IPS-20b (cell line): ENCODE data around the gene INSRR.

ENCODE experiments used
- H3K27ac ChIP-seq: one replicate; pipeline ENCODE4 v1.5.1; 2013; ENCODE audit warnings: low read length
- H3K27me3 ChIP-seq: 2 replicates; pipeline ENCODE4 v1.6.1; 2013; ENCODE audit warnings: mild to moderate bottlenecking, low read length, inconsistent platforms; ENCODE audit not compliant: insufficient read depth
- H3K36me3 ChIP-seq: 2 replicates; pipeline ENCODE4 v1.6.1; 2013; ENCODE audit warnings: low read depth, mild to moderate bottlenecking, inconsistent platforms, low read length, moderate library complexity; ENCODE audit not compliant: insufficient read depth
- H3K4me1 ChIP-seq: 2 replicates; pipeline ENCODE4 v1.6.1; 2013; ENCODE audit warnings: mild to moderate bottlenecking, control low read depth, inconsistent platforms, low read length, moderate library complexity; ENCODE audit not compliant: insufficient read depth
- H3K4me3 ChIP-seq: 2 replicates; pipeline ENCODE4 v1.5.1; 2013; ENCODE audit warnings: mild to moderate bottlenecking, low read length, inconsistent platforms
- H3K9ac ChIP-seq: 2 replicates; pipeline ENCODE4 v1.6.1; 2013; ENCODE audit warnings: low read depth, mild to moderate bottlenecking, inconsistent platforms, low read length, moderate library complexity
- H3K9me3 ChIP-seq: 2 replicates; pipeline ENCODE4 v1.6.1; 2013; ENCODE audit warnings: mild to moderate bottlenecking, low read depth, low read length, inconsistent platforms; ENCODE audit not compliant: insufficient read depth

The INSRR gene

DNA sequence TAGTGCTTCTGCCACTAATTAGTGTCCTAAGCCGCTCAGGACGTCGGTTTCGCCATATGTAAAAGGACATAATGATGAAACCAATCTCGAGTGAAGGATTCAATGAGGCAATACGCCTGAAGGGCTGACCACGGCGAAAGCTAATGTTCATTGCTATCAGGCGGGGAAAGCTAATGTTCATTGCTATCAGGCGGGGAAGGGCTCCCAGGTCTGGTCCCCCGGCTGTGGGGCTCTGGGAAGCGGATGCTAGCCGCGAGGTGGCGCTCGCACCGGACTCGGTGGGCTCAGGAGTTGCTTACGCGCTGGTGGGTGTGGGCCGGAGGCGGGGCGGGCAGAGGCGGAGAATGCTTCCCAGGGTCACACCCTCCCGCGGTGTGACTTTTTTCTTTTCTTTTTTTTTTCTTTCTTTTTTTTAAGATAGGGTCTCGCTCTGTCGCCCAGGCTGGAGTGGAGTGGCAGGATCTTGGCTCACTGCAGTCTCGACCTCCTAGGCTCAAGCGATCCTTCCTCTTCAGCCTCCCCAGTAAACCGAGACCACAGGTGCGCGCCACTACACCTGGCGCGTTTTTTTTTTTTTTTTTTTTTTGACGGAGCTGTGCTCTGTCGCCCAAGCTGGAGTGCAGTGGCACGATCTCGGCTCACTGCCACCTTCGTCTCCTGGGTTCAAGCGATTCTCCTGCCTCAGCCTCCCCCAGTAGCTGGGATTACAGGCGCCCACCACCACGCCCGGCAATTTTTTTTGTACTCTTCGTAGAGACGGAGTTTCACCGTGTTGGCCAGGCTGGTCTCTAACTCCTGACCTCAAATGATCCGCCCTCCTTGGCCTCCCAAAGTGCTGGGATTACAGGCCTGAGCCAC lies 33.5 kb upstream of the INSRR start:
- Histone ChIP-seq H3K4me3 (peak overlapping the region; percentile 63), H3K27ac (no peak overlapping the region), H3K36me3 (no peaks in the 10 kb centered on the region)

DNA sequence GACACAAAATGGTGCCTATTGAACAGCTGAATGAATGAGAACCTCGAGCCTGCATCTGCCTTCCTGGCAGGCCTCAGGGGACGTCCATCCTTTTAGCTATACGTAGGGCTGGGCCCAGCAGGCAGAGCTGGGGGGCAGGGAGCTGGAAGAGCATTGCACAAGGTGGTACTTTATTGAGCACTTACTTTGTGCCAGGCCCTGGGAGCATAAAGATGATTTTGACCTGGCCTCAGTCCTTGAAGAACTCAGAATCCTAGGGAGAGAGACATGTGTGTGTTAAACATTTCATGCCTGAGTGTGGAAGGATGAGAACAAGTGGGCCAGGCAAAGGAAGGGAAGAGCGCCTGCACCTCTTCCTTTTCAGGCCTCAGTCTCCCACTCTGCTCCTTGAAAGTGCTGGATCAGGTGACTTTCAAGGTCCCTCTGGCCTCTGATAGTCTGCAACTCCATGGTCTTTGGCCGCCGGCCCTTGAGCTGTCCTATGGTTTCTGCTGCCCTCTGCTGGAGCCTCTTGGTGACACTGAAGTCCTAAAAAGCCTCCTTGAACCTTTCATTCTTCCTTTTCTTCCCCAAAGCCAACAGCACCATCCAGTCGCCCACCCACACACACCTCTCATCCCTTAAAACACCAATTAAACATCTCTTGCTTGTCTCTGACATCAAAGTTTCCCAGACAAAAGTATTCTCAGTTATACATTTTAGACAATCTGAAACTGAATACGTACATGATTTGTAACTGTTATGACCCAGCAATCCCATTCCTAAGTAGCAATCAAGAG lies 31.1 kb upstream of the INSRR start:
- H3K4me3 ChIP-seq: no peak overlapping the region
- no peaks in the 10 kb centered on the region for H3K9me3 ChIP-seq
- peaks cover 4% of the 10 kb centered on the region; the same call in 1 of the 2 replicates for H3K4me1 ChIP-seq
- no peak overlapping the region for H3K9ac ChIP-seq
- H3K27me3 ChIP-seq: peaks cover 85% of the 10 kb centered on the region
- no peak overlapping the region for H3K27ac ChIP-seq
- H3K36me3 ChIP-seq: no peaks in the 10 kb centered on the region

More for the DNA sequence above, 33.5 kb upstream of the INSRR start:
- no peaks in the 10 kb centered on the region for H3K9me3 ChIP-seq
- H3K27me3 ChIP-seq: peaks cover 77% of the 10 kb centered on the region
- no peak overlapping the region for H3K9ac ChIP-seq
- H3K4me1 ChIP-seq: peaks cover 5% of the 10 kb centered on the region

DNA sequence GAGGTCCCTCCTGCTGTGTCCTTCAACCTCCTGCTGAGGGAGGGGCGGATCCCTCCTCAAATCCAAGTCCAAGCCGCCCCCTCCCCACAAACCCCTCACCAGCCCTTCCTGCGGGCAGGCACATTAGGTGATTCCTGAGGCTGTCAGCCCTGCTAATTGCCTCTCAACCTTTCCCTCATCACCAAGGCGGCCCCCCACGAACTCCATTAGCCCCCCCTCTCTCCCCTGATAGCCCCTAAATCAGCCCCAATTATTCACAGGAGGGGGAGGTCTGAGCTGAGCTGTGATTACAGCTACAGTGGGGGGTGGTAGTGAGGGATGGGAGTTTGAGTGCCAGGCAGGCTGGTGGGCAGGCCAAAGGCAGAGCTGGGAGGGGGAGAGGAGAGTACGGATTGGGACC lies 28.8 kb upstream of the INSRR start:
- Histone ChIP-seq H3K4me1 (peaks cover 9% of the 10 kb centered on the region; the same call in 1 of the 2 replicates), H3K36me3 (no peaks in the 10 kb centered on the region), H3K9ac (no peak overlapping the region), H3K4me3 (no peak overlapping the region), H3K27me3 (peaks cover 81% of the 10 kb centered on the region), H3K9me3 (no peaks in the 10 kb centered on the region), H3K27ac (no peak overlapping the region)

DNA sequence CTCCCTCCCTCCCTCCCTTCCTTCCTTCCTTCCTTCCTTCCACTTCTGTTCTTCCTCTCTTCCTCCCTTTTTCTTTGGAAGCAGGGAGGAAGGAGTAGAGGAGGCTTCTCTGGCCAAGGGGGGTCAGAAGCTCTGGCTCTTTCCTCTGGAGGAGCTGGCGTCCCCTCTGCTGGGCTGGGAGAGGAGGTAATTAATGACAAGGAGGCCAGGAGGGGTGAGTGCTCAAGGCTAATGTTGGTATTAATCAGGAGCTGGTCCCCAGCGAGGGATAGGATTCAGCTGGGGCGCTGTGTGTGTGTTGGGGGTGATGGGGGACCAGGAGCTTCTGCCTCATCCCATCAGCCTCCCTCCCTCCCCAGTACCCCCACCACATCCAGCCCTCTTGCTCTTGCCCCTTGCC lies 28.4 kb upstream of the INSRR start:
- Histone ChIP-seq H3K4me3 (peak overlapping the region; percentile 48), H3K9ac (no peak overlapping the region), H3K4me1 (peaks cover 9% of the 10 kb centered on the region; the same call in 1 of the 2 replicates), H3K27ac (no peak overlapping the region), H3K27me3 (peaks cover 77% of the 10 kb centered on the region), H3K9me3 (no peaks in the 10 kb centered on the region), H3K36me3 (no peaks in the 10 kb centered on the region)

DNA sequence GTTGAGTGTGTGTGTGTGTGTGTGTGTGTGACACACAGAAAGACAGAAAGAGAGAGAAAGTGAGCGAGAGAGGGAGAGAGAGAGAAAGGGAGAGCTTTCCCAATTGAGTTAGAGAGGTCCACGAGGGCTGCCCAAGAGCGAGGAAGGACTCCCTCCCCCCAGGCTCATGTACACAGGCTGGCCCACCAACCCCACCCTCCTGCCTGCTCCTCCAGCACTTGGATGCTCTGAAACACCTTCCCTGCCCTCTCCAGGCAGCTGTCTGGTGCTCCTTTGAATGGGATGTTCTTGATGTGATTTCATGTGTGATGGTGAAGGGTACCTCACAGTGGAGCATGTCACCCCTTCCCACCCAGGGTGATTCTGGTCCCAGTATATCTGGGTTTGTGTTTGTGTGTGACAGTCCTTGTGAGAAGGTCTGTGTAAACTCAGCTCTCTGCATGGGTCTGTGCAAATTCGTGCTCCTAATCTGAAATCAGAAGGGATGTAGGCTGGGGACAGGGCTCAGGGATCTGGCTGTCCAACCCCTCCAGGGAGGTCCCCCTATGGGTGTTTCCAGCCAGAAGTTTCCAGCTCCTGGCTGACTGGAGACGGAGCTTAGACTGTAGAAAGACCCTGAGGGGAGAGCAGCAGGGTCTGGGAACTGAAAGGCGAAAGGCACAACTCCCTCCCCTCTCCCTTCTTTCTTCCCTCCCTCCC lies 27.8 kb upstream of the INSRR start:
- H3K27ac ChIP-seq: no peak overlapping the region
- H3K36me3 ChIP-seq: no peaks in the 10 kb centered on the region
- no peak overlapping the region for H3K9ac ChIP-seq
- peak overlapping the region; percentile 41; the same call in 1 of the 2 replicates for H3K4me3 ChIP-seq
- H3K4me1 ChIP-seq: peaks cover 9% of the 10 kb centered on the region; the same call in 1 of the 2 replicates
- H3K27me3 ChIP-seq: peaks cover 71% of the 10 kb centered on the region
- H3K9me3 ChIP-seq: no peaks in the 10 kb centered on the region

DNA sequence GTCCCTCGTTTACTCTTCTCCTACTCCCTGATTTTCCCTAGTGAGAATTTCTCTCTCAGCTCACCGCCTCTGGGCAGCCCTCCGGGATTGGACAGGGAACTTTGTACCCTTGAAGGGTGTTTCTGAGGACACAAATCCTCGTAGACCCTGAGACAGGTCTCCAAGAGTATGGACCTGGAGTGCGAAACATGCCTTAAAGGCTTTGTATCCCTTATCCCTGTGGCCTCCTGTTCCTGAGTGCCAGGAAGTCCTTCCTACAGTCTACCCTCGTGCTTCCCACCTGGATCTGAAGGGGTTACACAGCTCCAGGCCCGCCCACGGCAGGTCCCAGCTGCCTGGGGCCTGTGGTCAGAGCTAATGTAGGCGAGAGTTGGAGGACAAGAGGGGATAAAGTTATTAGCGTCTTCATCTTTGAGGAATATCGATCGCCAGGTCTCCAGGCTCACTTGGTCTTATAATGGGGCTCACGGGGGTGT lies 27.0 kb upstream of the INSRR start:
- Histone ChIP-seq H3K36me3 (no peaks in the 10 kb centered on the region), H3K27ac (no peak overlapping the region), H3K27me3 (peaks cover 63% of the 10 kb centered on the region), H3K4me1 (peaks cover 9% of the 10 kb centered on the region; the same call in 1 of the 2 replicates), H3K4me3 (no peak overlapping the region), H3K9me3 (no peaks in the 10 kb centered on the region), H3K9ac (no peak overlapping the region)

DNA sequence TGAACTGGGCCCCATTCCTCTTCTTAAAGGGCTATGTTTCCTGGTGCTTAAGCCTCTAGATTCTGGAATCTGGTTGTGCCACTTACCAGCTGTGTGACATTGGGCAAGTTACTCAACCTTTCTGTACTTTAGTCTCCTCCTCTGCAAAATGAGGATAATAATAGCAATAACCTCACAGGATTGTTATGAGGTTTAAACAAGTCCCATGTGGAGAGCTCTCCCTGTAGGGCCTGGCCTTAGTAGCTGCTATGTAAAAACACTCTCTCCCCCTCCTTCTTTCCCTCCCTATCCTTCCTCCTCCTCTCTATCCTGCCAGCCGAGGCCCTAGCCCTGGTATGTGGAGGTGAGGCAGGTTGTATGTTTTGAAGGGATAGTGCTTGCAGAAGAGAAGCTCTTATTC lies 26.4 kb upstream of the INSRR start:
- Histone ChIP-seq H3K36me3 (no peaks in the 10 kb centered on the region), H3K27ac (no peak overlapping the region), H3K4me3 (no peak overlapping the region), H3K9ac (no peak overlapping the region), H3K9me3 (no peaks in the 10 kb centered on the region), H3K27me3 (peaks cover 57% of the 10 kb centered on the region), H3K4me1 (peaks cover 9% of the 10 kb centered on the region; the same call in 1 of the 2 replicates)

DNA sequence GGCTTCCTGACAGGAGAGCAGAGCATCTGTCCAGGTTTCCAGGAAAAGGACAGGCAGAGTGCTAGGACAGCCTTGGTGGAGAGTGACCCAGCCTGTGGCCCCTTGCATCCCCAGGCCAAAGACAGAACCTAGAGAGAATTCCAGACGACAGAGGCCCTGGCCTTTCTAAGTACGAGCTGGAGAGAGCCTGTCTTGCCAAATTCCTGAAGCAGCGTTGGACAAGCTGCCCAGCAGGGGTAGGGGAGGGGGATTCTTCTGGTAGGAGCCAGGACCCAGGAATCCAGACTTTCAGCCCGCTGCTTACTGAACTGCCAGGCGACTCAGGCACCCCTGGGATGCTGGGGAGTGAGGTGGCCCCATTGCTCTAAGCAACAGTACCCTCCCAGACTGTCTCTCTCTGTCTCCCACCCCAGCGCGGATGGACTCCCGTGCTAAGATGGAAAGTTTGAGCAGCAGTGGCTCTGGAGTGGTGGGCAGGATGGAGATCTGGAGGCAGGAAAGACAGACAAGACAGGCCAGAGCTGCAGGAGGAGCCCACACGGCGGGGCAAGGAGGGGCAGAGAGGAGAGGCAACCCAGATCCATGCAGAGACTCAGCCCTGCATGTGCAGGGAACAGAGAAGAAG lies 25.8 kb upstream of the INSRR start:
- Histone ChIP-seq H3K9ac (no peak overlapping the region), H3K36me3 (no peaks in the 10 kb centered on the region), H3K4me3 (no peak overlapping the region), H3K27ac (no peak overlapping the region), H3K27me3 (peaks cover 55% of the 10 kb centered on the region), H3K9me3 (no peaks in the 10 kb centered on the region), H3K4me1 (peaks cover 9% of the 10 kb centered on the region; the same call in 1 of the 2 replicates)

DNA sequence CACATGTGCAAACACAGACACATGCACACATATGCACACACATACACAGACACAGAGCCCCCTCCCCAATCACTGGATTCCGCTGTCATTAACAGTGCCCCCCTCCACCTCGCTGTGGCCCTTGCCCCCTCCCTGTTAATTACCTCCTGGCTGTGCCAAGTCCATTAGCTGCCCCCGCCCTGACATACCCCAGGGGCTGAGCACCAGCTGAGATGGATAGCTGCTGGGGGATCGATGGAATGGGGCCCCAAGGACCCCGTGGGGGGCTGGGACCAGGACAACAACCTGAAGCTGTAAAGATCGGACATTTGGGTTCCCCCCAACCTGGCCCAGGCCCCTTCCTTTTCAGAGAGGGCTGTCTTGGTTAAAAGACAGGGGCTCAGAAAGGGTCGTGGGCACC lies 25.0 kb upstream of the INSRR start:
- no peak overlapping the region for H3K27ac ChIP-seq
- peaks cover 53% of the 10 kb centered on the region for H3K27me3 ChIP-seq
- no peak overlapping the region for H3K4me3 ChIP-seq
- H3K36me3 ChIP-seq: no peaks in the 10 kb centered on the region
- peaks cover 9% of the 10 kb centered on the region; the same call in 1 of the 2 replicates for H3K4me1 ChIP-seq
- no peak overlapping the region for H3K9ac ChIP-seq
- H3K9me3 ChIP-seq: no peaks in the 10 kb centered on the region

DNA sequence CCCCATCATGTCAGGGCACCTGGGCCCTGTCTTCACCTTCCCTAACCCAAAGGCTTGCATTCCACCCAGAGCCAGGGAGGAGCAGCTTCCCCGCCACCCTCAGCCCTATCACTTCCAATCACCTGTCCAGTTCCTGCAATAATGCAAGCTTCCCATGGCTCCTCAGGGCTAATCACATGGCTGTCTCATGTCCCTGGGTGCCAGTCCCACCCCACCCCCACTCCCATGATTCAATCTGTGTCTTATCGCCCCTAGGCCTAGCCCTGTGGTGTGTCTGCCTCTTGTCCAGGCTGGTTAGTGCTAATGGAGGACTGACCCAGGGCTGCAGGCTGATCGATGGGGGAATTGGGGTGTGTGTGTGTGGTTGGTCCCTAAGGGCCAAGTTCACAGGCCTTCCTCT lies 23.6 kb upstream of the INSRR start:
- Histone ChIP-seq H3K9me3 (no peaks in the 10 kb centered on the region), H3K36me3 (no peaks in the 10 kb centered on the region), H3K27me3 (peaks cover 55% of the 10 kb centered on the region), H3K9ac (no peak overlapping the region), H3K4me1 (peaks cover 9% of the 10 kb centered on the region; the same call in 1 of the 2 replicates), H3K27ac (no peak overlapping the region), H3K4me3 (no peak overlapping the region)

DNA sequence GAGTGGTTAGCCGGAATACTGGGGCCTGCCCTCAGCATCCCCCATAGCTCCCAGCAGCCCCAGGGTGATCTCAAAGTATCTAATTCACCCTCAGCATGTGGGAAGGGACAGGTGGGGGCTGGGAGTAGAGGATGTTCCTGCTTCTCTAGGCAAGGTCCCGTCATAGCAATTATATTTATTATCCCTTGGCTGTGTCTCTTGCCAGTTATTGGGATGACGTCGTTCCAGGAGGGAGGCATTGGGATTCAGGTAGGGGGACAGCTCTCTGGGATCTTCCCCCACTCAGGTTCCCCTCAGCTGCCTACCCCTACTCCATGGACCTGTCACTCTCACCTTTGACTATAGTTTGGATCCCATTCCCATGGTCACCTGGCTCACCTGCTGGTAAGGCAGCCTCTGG lies 22.7 kb upstream of the INSRR start:
- Histone ChIP-seq H3K4me3 (no peak overlapping the region), H3K4me1 (peaks cover 5% of the 10 kb centered on the region; the same call in 1 of the 2 replicates), H3K9ac (no peak overlapping the region), H3K27me3 (peaks cover 60% of the 10 kb centered on the region), H3K36me3 (no peaks in the 10 kb centered on the region), H3K27ac (no peak overlapping the region), H3K9me3 (no peaks in the 10 kb centered on the region)
